Fibroblast of mammary gland (primary cell): ENCODE measurements around the gene CD8B2.
A peak's percentile ranks its signal among the peaks of the same experiment; 100 is the strongest.

Source experiments
- DNase-seq: peaks from one replicate; pipeline ENCODE4 v3.0.0-alpha.2; 2010; ENCODE audit warnings: low read depth
- H3K4me3 ChIP-seq: 2 replicates; pipeline ENCODE4 v1.5.1; 2011; ENCODE audit warnings: low read depth, mild to moderate bottlenecking, low read length, moderate library complexity; ENCODE audit not compliant: control insufficient read depth
- CTCF ChIP-seq: conservative IDR thresholded peaks from 2 replicates; pipeline ENCODE4 v1.5.1; 2011; ENCODE audit warnings: low read depth, low read length, inconsistent platforms; ENCODE audit not compliant: control insufficient read depth, insufficient read depth

Gene CD8B2

GRCh38 chr2:106545007-106545406, 57.8 kb downstream of the CD8B2 start:
- no peak overlapping the region for H3K4me3 ChIP-seq
- TF ChIP-seq CTCF = peak; percentile 6
- DNase-seq = no peak

GRCh38 chr2:106546391-106546990, 59.3 kb downstream of the CD8B2 start:
- H3K4me3 ChIP-seq = no peak overlapping the region

GRCh38 chr2:106547164-106547903, 60.2 kb downstream of the CD8B2 start:
- no peak for TF ChIP-seq CTCF
- H3K4me3 ChIP-seq = no peak overlapping the region
- DNase-seq = peak; percentile 5

More at GRCh38 chr2:106546391-106546990, 59.3 kb downstream of the CD8B2 start:
- TF ChIP-seq CTCF = no peak
- no peak for DNase-seq

DNA sequence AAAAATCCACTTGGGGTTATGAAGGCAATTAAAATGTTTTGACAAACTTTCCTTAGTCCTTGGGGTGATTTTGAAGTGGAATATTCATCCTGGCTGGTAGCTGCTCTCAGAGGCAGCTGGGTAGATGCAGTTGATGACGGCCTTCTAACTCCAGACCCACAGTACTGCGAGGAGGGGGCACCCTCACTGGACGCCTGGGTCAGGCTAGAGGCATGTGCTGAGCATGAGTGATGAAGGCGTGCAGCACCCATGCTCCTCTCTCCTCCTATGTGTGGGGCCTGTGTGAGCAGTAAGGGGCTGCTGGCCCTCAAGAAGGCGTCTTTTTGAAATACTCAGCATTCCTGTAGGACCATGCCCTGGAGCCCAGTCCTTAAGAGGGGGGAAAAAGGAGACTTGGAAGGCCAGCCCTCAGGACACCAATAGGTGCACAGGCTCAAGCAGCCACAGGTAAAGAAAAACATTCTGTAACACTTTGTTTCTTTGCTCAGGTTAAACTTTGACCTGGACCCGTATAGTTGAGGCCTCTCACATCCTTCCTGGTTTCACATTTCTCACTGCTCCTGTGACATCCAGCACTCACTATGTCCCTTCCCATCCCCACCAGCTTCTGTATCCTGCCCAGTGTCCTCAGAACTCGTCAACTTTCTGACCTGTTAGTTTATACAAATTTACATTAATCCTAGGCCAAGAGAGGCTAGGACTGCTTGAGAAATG, 64.4 kb downstream of the CD8B2 start:
- H3K4me3 ChIP-seq = no peak overlapping the region
- DNase-seq = no peak
- no peak for TF ChIP-seq CTCF

GRCh38 chr2:106552921-106553320, 65.8 kb downstream of the CD8B2 start:
- TF ChIP-seq CTCF = no peak
- no peak for DNase-seq
- no peak overlapping the region for H3K4me3 ChIP-seq

- no peak for TF ChIP-seq CTCF
- DNase-seq = no peak
- H3K4me3 ChIP-seq = no peak overlapping the region
Observed at GRCh38 chr2:106553321-106553720, 66.2 kb downstream of the CD8B2 start.
